HepG2 (cell line): ENCODE results near the gene FGD4. TPM values are rescaled to one million over a fixed set of nuclear protein-coding genes. Genes with fewer than 3 reads are reported as not detected.
A peak's percentile ranks its signal among the peaks of the same experiment; 100 is the strongest.

Experiments used
- ATF1 ChIP-seq: IDR thresholded peaks from 2 replicates; pipeline ENCODE4 v1.6.1; 2016; ENCODE audit warnings: mild to moderate bottlenecking, control low read depth
- ATF4 ChIP-seq, 2 experiments: fragments of 450-650 bp in 1 of 2; sonication (generic) in 1 of 2; formaldehyde crosslinking; IDR thresholded peaks; 2 replicates each; pipeline versions ENCODE4 v1.5.0 to v1.8.0; 2020 to 2022; ENCODE audit warnings: mild to moderate bottlenecking in 1 of 2, missing genetic modification reagents in 1 of 2
- CHD4 ChIP-seq: fragments of 200-600 bp; sonication (generic); IDR thresholded peaks from 2 replicates; pipeline ENCODE4 v1.7.0; 2017; ENCODE audit warnings: mild to moderate bottlenecking, low read length, borderline replicate concordance
- DRAP1 ChIP-seq: IDR thresholded peaks from 2 replicates; pipeline ENCODE4 v1.6.1; 2016; ENCODE audit warnings: missing genetic modification reagents, missing compliant biosample characterization
- KAT7 ChIP-seq: IDR thresholded peaks from 2 replicates; pipeline ENCODE4 v1.6.1; 2018; ENCODE audit warnings: borderline replicate concordance, missing compliant biosample characterization
- MAFG ChIP-seq: sonication (generic); formaldehyde crosslinking; IDR thresholded peaks from 2 replicates; pipeline ENCODE4 v1.5.1; 2020; ENCODE audit warnings: mild to moderate bottlenecking, missing genetic modification reagents
- NAIF1 ChIP-seq: sonication (generic); formaldehyde crosslinking; IDR thresholded peaks from 2 replicates; pipeline ENCODE4 v1.5.0; 2020; ENCODE audit warnings: mild to moderate bottlenecking, missing genetic modification reagents, borderline replicate concordance
- PBX2 ChIP-seq: IDR thresholded peaks from 2 replicates; pipeline ENCODE4 v1.6.1; 2016; ENCODE audit warnings: control low read depth
- PHB2 ChIP-seq: fragments of 450-650 bp; IDR thresholded peaks from 2 replicates; pipeline ENCODE4 v1.6.1; 2018; ENCODE audit not compliant: partially characterized antibody
- PITX1 ChIP-seq: sonication (generic); formaldehyde crosslinking; IDR thresholded peaks from 2 replicates; pipeline ENCODE4 v1.5.1; 2020; ENCODE audit warnings: mild to moderate bottlenecking, missing genetic modification reagents
- PRDM4 ChIP-seq: sonication (generic); formaldehyde crosslinking; IDR thresholded peaks from 2 replicates; pipeline ENCODE4 v1.9.0; 2021; ENCODE audit warnings: missing genetic modification reagents, borderline replicate concordance
- REXO4 ChIP-seq: sonication (generic); formaldehyde crosslinking; IDR thresholded peaks from 2 replicates; pipeline ENCODE4 v1.8.0; 2022; ENCODE audit warnings: missing genetic modification reagents, mild to moderate bottlenecking, borderline replicate concordance
- SNRNP70 ChIP-seq: fragments of 200-400 bp; formaldehyde crosslinking; IDR thresholded peaks from 2 replicates; pipeline ENCODE4 v1.6.1; 2017; ENCODE audit warnings: mild to moderate bottlenecking, low read depth, low read length, moderate library complexity
- SRSF4 ChIP-seq: fragments of 200-400 bp; formaldehyde crosslinking; IDR thresholded peaks from one replicate; pipeline ENCODE4 v1.6.1; 2018; ENCODE audit warnings: mild to moderate bottlenecking, low read depth, low read length, moderate library complexity; ENCODE audit not compliant: poor library complexity, severe bottlenecking
- ZBTB26 ChIP-seq: IDR thresholded peaks from 2 replicates; pipeline ENCODE4 v1.6.1; 2016; ENCODE audit warnings: missing compliant biosample characterization, missing genetic modification reagents, borderline replicate concordance
- ZFP36 ChIP-seq: fragments of 150-350 bp; IDR thresholded peaks from 2 replicates; pipeline ENCODE4 v1.6.1; 2018; ENCODE audit warnings: borderline replicate concordance, low read length, low read depth; ENCODE audit not compliant: partially characterized antibody
- ZNF160 ChIP-seq: sonication (generic); formaldehyde crosslinking; IDR thresholded peaks from 2 replicates; pipeline ENCODE4 v1.8.0; 2022; ENCODE audit warnings: mild to moderate bottlenecking, inconsistent platforms, missing genetic modification reagents
- ZNF253 ChIP-seq: sonication (generic); formaldehyde crosslinking; IDR thresholded peaks from 2 replicates; pipeline ENCODE4 v1.8.0; 2022; ENCODE audit warnings: mild to moderate bottlenecking, missing genetic modification reagents, borderline replicate concordance
- ZNF383 ChIP-seq: sonication (generic); formaldehyde crosslinking; IDR thresholded peaks from 2 replicates; pipeline ENCODE4 v1.4.0; 2020; ENCODE audit warnings: missing genetic modification reagents, mild to moderate bottlenecking, borderline replicate concordance
- ZNF460 ChIP-seq: sonication (generic); formaldehyde crosslinking; IDR thresholded peaks from 2 replicates; pipeline ENCODE4 v1.5.1; 2020; ENCODE audit warnings: missing genetic modification reagents, mild to moderate bottlenecking, borderline replicate concordance
- ZNF616 ChIP-seq: sonication (generic); formaldehyde crosslinking; IDR thresholded peaks from 2 replicates; pipeline ENCODE4 v1.5.0; 2020; ENCODE audit warnings: low read depth, mild to moderate bottlenecking, missing genetic modification reagents
- polyA plus RNA-seq, 8 experiments: library from polyadenylated mRNA; depleted of rRNA in 3 of 8; stranded (reverse) in 7 of 8; unstranded in 1 of 8; fragments of >200 nt; fragmentation: Illumina TruSeq in 4 of 8; extraction: Trizol in 4 of 8; gene quantifications; 2 replicates each; pipeline versions ENCODE4 v1.2.1 to v1.2.3, GENCODE V29; 2011 to 2016; ENCODE audit warnings: low read depth in 4 of 8, missing spikeins in 1 of 8, mixed read lengths in 1 of 8; ENCODE audit not compliant: insufficient read depth in 1 of 8
- total RNA-seq, 5 experiments: library from RNA; depleted of rRNA; stranded (reverse); fragments of >200 nt; fragmentation: Illumina TruSeq; extraction: Trizol; gene quantifications; 2 replicates each; pipeline ENCODE4 v1.2.3, GENCODE V29; 2016; ENCODE audit warnings: low read depth in 1 of 5

Gene FGD4
- total and polyA plus RNA-seq, 2 of the 13 experiments (the other 11 are each of a cell fraction or from before 2014, with no cell fraction given): 4.6 to 6.6 TPM

GRCh38 chr12:32679091-32679919 lies 279.9 kb downstream of the FGD4 start, which contains the start of gene DNM1L (continued):
- TF ChIP-seq REXO4 (CRISPR knock-in tag): no peak
- TF ChIP-seq DRAP1: peak; percentile 92
- no peak for TF ChIP-seq NAIF1 (CRISPR knock-in tag)
- no peak for TF ChIP-seq ZNF160 (CRISPR knock-in tag)
- no peak for TF ChIP-seq SRSF4
- TF ChIP-seq ATF4 (CRISPR knock-in tag; IDR thresholded peaks at IDR 0.05): peak in 1 of 2 experiments; percentile 45; a peak in 2 of 4 replicates
- TF ChIP-seq KAT7 (CRISPR knock-in tag): peak; percentile 46; the same call in 1 of the 2 replicates
- no peak for TF ChIP-seq PBX2 (CRISPR knock-in tag)
- TF ChIP-seq MAFG: no peak
- no peak for TF ChIP-seq CHD4
- no peak for TF ChIP-seq PHB2
- no peak for TF ChIP-seq ZNF253 (CRISPR knock-in tag)
- TF ChIP-seq SNRNP70: no peak
- TF ChIP-seq ZBTB26: no peak; the same call in 1 of the 2 replicates
- TF ChIP-seq ZNF616 (CRISPR knock-in tag): peak; percentile 36; the same call in 1 of the 2 replicates
- no peak for TF ChIP-seq ZFP36
- no peak for TF ChIP-seq PITX1
- no peak for TF ChIP-seq ATF1 (CRISPR knock-in tag)
- TF ChIP-seq ZNF383: peak; percentile 96; the same call in 1 of the 2 replicates
- TF ChIP-seq PRDM4 (CRISPR knock-in tag): no peak
- no peak for TF ChIP-seq ZNF460 (CRISPR knock-in tag)
